Astrocyte of the spinal cord (primary cell): ENCODE results near the gene GOLGA8A.

Experiments
- DNase-seq: peaks from one replicate; pipeline ENCODE4 v3.0.0; 2011; ENCODE audit warnings: low read depth, low spot score
- H3K4me3 ChIP-seq: 2 replicates; pipeline ENCODE4 v1.5.1; 2011; ENCODE audit warnings: low read depth, mild to moderate bottlenecking, low read length, moderate library complexity
- CTCF ChIP-seq: IDR thresholded peaks from 2 replicates; pipeline ENCODE4 v1.5.1; 2012; ENCODE audit warnings: low read depth, mild to moderate bottlenecking, low read length, inconsistent platforms
- in situ Hi-C: cut with HindIII; loops from 2 replicates; pipeline ENCODE4 v1.10.0; 2017; ENCODE audit warnings: low sequenced_read_pairs

GOLGA8A gene

GRCh38 chr15:34470091-34470490 is 32.5 kb upstream of the GOLGA8A start:
- TF ChIP-seq CTCF = no peak
- no peak overlapping the region for H3K4me3 ChIP-seq
- in situ Hi-C loops = no loop called here
- no peak for DNase-seq

- no peak for DNase-seq
- TF ChIP-seq CTCF = no peak
- H3K4me3 ChIP-seq = no peak overlapping the region
- in situ Hi-C loops = no loop called here
These were observed 24.1 kb upstream of the GOLGA8A start for GRCh38 chr15:34461730-34462129.

- DNase-seq = no peak
- no peak for TF ChIP-seq CTCF
- H3K4me3 ChIP-seq = no peak overlapping the region
- in situ Hi-C loops = no loop called here
These were observed 22.8 kb upstream of the GOLGA8A start for GRCh38 chr15:34460451-34460850.

GRCh38 chr15:34456658-34457057 is 19.1 kb upstream of the GOLGA8A start:
- no peak for TF ChIP-seq CTCF
- in situ Hi-C loops = no loop called here
- H3K4me3 ChIP-seq = no peak overlapping the region
- DNase-seq = no peak

- in situ Hi-C loops = no loop called here
- no peak for DNase-seq
- no peak for TF ChIP-seq CTCF
- H3K4me3 ChIP-seq = no peak overlapping the region
These were observed 5.3 kb upstream of the GOLGA8A start for GRCh38 chr15:34442891-34443290.

- in situ Hi-C loops = no loop called here
- DNase-seq = no peak
- no peak overlapping the region for H3K4me3 ChIP-seq
- no peak for TF ChIP-seq CTCF
These were observed 2.3 kb upstream of the GOLGA8A start for GRCh38 chr15:34439878-34440277.

- peak; percentile 3 for TF ChIP-seq CTCF
- peak overlapping the region; percentile 63 for H3K4me3 ChIP-seq
- in situ Hi-C loops = no loop called here
- peak; percentile 32 for DNase-seq
These were observed 609 bp downstream of the GOLGA8A start for GRCh38 chr15:34436956-34437442.
